ENCODE measurements around the gene WAS. TPM values are rescaled to one million over a fixed set of nuclear protein-coding genes. Genes with fewer than 3 reads are reported as not detected.

Gene WAS
- total RNA-seq, 3 donors from 2014 or later (not counting 1 experiment from before 2014, with no cell fraction given), result 136 to 149 (median 141) TPM

- Histone ChIP-seq H3K4me1 (ENCODE audit: control insufficient read depth, insufficient read depth, low read length) (peaks cover 7% of the 10 kb centered on the region), H3K27me3 (ENCODE audit: control insufficient read depth, insufficient read depth, low read length) (no peaks in the 10 kb centered on the region), H3K36me3 (ENCODE audit: control insufficient read depth, insufficient read depth, low read length) (peaks cover 16% of the 10 kb centered on the region), H3K9me3 (ENCODE audit: control insufficient read depth, insufficient read depth, low read length) (no peaks in the 10 kb centered on the region), H3K27ac (ENCODE audit: low read length) (no peak overlapping the region), H3K4me3 (ENCODE audit: low read length) (no peak overlapping the region)
- H3K9me3 Mint-ChIP-seq, result no peaks in the 10 kb centered on the region
- intact Hi-C loops (cut with micrococcal nuclease), result no loop called here
- DNase-seq, result no peak
- TF ChIP-seq CTCF (IDR thresholded peaks at IDR 0.05), result no peak
- no peak overlapping the region for H3K27ac Mint-ChIP-seq
- H3K27me3 Mint-ChIP-seq (ENCODE audit: low read depth in 2 of 2), result no peaks in the 10 kb centered on the region
- no peak for ATAC-seq
- H3K36me3 Mint-ChIP-seq, result no peaks in the 10 kb centered on the region
- WGBS (ENCODE audit: insufficient coverage), result 97% methylated on average over 12 of the region's 12 CpGs
- H3K4me1 Mint-ChIP-seq, result peaks cover 2 to 16% of the 10 kb centered on the region in 2 donors
- H3K4me3 Mint-ChIP-seq, result no peak overlapping the region
Measured at GRCh38 chrX:48705871-48706270, 22.3 kb downstream of the WAS start.

GRCh38 chrX:48709522-48710112, 26.0 kb downstream of the WAS start:
- Histone ChIP-seq H3K27me3 (ENCODE audit: control insufficient read depth, insufficient read depth, low read length) (no peaks in the 10 kb centered on the region), H3K4me1 (ENCODE audit: control insufficient read depth, insufficient read depth, low read length) (peaks cover 35% of the 10 kb centered on the region), H3K27ac (ENCODE audit: low read length) (no peak overlapping the region), H3K36me3 (ENCODE audit: control insufficient read depth, insufficient read depth, low read length) (peaks cover 5% of the 10 kb centered on the region), H3K9me3 (ENCODE audit: control insufficient read depth, insufficient read depth, low read length) (no peaks in the 10 kb centered on the region), H3K4me3 (ENCODE audit: low read length) (no peak overlapping the region)
- Mint-ChIP-seq H3K4me1 (peaks cover 40 to 48% of the 10 kb centered on the region in 2 donors), H3K36me3 (no peaks in the 10 kb centered on the region), H3K9me3 (no peaks in the 10 kb centered on the region), H3K27me3 (ENCODE audit: low read depth in 2 of 2) (peaks cover 0 to 11% of the 10 kb centered on the region in 2 donors), H3K27ac (no peak overlapping the region), H3K4me3 (no peak overlapping the region)
- intact Hi-C loops (cut with micrococcal nuclease), result loop anchor here (10.0 kb wide), 1 partner anchor 225 kb away; no protein-coding TSS in a partner anchor
- TF ChIP-seq CTCF (IDR thresholded peaks at IDR 0.05), result no peak
- DNase-seq (no peak), ATAC-seq (no peak)
- WGBS (ENCODE audit: insufficient coverage), result 98% methylated on average over 7 of the region's 7 CpGs

- no peak for TF ChIP-seq CTCF (IDR thresholded peaks at IDR 0.05)
- Histone ChIP-seq H3K27me3 (ENCODE audit: control insufficient read depth, insufficient read depth, low read length) (no peaks in the 10 kb centered on the region), H3K4me1 (ENCODE audit: control insufficient read depth, insufficient read depth, low read length) (peaks cover 50% of the 10 kb centered on the region), H3K4me3 (ENCODE audit: low read length) (no peak overlapping the region), H3K9me3 (ENCODE audit: control insufficient read depth, insufficient read depth, low read length) (no peaks in the 10 kb centered on the region), H3K36me3 (ENCODE audit: control insufficient read depth, insufficient read depth, low read length) (peaks cover 3% of the 10 kb centered on the region), H3K27ac (ENCODE audit: low read length) (peak overlapping the region; percentile 94)
- peaks cover 0 to 11% of the 10 kb centered on the region in 2 donors for H3K27me3 Mint-ChIP-seq (ENCODE audit: low read depth in 2 of 2)
- peak overlapping the region; percentile 67 for H3K4me3 Mint-ChIP-seq
- H3K9me3 Mint-ChIP-seq, result no peaks in the 10 kb centered on the region
- DNase-seq (no peak), ATAC-seq (no peak)
- intact Hi-C loops (cut with micrococcal nuclease), result loop anchor here (10.0 kb wide), 1 partner anchor 223 kb away; no protein-coding TSS in a partner anchor
- H3K27ac Mint-ChIP-seq, result peak overlapping the region; percentile 76 to 97
- no peaks in the 10 kb centered on the region for H3K36me3 Mint-ChIP-seq
- H3K4me1 Mint-ChIP-seq, result peaks cover 57 to 60% of the 10 kb centered on the region in 2 donors
- 96% methylated on average over 9 of the region's 9 CpGs for WGBS (ENCODE audit: insufficient coverage)
Measured at GRCh38 chrX:48711162-48711928, 27.7 kb downstream of the WAS start.
